GM04504 (cell line): ENCODE results near the gene OTOL1.

ENCODE experiments used
- DNase-seq: peaks from one replicate; pipeline ENCODE4 v3.0.0-alpha.2; 2012; ENCODE audit warnings: low read depth

OTOL1 gene

GRCh38 chr3:161545824-161546223, 49.2 kb downstream of the OTOL1 start:
- DNase-seq: no peak

- no peak for DNase-seq
Observed at GRCh38 chr3:161548301-161548700, 51.7 kb downstream of the OTOL1 start.

GRCh38 chr3:161549261-161549660, 52.7 kb downstream of the OTOL1 start:
- DNase-seq: no peak

- no peak for DNase-seq
Observed at GRCh38 chr3:161550491-161551195, 54.0 kb downstream of the OTOL1 start.

- no peak for DNase-seq
Observed at GRCh38 chr3:161551697-161552096, 55.1 kb downstream of the OTOL1 start.

GRCh38 chr3:161552984-161553560, 56.5 kb downstream of the OTOL1 start:
- DNase-seq: no peak
